Myocyte (in vitro differentiated cells): ENCODE results near the gene DNAJC5. TPM values are rescaled to one million over a fixed set of nuclear protein-coding genes. Genes with fewer than 3 reads are reported as not detected.
A peak's percentile ranks its signal among the peaks of the same experiment; 100 is the strongest.
"Not testable (repeated sequence)": the region's sequence is repeated elsewhere in the genome, so short reads cannot be mapped to it uniquely, and the experiment has no call there.

Experiments used
- DNase-seq: peaks from one replicate; pipeline ENCODE4 v3.0.0-alpha.2; 2012; ENCODE audit warnings: low read depth
- polyA plus RNA-seq: library from polyadenylated mRNA; unstranded; fragments of >200 nt; gene quantifications from one replicate; pipeline ENCODE4 v1.2.1, GENCODE V29; 2012; ENCODE audit warnings: missing spikeins
- total RNA-seq: library from RNA; depleted of rRNA; stranded (reverse); fragments of >200 nt; gene quantifications from 2 replicates; pipeline ENCODE4 v1.2.3, GENCODE V29; 2014

DNAJC5 gene, protein sequence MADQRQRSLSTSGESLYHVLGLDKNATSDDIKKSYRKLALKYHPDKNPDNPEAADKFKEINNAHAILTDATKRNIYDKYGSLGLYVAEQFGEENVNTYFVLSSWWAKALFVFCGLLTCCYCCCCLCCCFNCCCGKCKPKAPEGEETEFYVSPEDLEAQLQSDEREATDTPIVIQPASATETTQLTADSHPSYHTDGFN
- total RNA-seq, result 49.3 and 60.7 TPM in 2 replicates
- 50.6 TPM for polyA plus RNA-seq

DNA sequence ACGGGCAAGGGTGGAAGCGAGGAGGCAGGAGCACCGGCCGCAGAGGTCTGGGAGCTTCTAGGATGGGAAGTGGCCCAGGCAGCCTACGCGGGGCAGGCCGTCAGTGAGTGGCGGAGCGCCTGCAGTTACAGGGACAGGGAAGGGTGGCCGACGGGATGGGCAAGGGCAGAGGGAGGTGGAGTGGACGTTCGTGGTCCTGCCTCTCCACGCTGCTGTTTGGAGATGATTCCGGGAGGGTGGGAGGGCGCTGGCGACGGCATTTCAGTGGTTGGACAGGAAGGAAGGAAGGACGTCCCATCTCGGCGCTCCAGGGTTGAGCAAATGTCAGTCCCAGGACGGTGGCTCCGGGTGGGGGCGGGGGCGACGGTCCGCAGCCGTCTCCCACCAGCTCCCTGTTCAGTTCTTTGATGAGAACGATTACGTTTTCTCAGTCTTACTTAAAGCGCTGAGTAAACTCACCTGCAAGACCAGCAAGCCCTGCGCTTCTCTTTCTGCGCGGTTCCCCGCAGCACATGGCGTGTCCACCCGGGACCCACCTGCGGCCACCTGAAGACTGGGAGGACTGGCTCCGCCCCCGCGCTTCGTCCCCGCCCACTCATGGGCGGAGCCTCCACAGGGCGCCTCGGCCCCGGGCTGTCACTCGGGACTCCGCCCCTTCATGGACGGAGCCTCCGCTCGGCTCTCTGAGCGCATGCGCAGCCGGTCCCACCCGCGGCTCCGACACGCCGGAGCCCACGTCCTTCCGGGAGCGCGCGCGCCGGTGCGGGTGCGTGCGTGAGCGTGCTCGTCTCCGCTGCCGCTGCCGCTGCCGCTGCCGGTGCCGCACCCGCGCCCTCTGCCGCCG, at the start of gene DNAJC5:
DNAJC5 (plus strand) TSS at position 769 of the 844 bp plus-strand sequence. CDS start 33,220 bp downstream, outside the sequence.
- DNase-seq, result peak; percentile 95

DNA sequence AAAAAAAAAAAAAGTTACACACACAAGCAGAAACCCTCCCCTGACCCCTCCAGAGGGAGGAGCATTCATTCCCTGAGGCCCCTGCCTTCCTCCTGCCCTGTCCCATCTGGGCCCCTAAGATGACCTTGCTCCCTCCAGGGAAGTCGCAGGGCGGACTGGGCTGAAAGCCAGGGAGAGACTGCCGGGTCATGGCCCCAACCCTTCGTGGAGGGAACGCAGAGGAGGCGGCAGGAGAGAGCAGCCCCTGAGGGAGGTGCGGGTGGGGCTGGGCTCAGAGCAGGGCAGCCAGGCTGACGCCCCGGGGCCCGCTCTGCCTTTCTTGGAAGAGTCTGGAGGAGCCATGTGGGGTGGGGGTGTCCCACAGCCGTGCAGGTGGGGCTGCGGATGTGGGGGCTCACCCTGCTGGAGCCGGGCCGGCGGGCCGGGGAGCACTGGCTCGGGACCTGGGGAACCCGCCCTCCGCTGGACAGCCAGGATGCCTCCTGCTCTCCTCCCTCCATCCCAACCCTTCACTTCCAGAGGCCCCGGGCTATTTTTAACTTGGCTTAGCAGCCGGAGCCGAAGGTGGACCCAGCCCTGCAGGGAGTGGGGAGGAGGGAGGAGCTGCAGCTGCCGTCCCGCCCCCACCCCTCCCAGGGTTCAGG, 48.7 kb upstream of the DNAJC5 start:
- peak; percentile 87 for DNase-seq

DNA sequence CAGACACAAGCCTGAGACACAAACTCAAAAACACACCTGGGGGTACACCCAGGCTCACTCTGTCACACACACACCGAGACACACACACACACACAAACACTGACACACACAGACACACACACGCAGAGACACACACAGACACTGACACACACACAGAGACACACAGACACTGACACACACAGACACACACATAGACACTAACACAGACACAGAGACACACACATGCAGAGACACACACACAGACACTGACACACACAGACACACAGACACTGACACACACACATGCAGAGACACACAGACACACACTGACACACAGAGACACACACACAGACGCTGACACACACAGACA, 48.1 kb upstream of the DNAJC5 start:
- DNase-seq, result no peak

DNA sequence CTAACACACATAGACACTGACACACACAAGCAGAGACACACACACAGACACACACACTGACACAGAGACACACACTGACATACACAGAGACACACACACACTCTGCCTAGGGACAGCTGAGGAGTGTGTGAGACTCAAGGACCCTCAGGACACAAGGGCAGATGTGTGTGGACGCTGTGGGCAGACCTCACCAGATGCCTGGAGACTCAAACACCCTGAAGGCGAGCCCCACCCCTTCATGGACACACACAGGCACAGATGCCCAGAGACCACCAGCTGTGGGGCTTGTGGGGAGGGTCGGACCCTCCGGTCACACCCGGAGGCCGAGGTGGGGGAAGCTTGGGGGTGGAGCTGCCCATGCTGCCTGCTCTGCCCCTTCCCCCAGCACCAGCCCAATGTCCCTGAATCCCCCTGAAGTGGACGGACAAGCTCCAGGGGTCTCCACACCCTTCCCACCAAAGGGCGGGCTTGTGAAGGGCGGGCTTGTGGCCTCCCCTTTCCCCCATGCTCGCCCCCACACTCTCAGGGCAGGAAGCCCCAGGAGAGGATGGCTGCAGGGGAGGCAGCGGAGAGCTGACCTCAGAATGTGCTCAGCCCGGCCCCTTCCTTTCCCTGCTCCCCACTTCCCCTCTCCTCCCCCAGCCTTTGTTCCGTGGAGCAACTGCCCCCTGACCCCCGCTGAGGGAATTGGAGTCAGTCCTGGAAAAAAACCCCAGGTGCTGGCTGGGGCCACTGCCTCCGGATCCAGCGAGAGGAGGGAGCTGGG, 47.5 kb upstream of the DNAJC5 start:
- peak; percentile 59 for DNase-seq

DNA sequence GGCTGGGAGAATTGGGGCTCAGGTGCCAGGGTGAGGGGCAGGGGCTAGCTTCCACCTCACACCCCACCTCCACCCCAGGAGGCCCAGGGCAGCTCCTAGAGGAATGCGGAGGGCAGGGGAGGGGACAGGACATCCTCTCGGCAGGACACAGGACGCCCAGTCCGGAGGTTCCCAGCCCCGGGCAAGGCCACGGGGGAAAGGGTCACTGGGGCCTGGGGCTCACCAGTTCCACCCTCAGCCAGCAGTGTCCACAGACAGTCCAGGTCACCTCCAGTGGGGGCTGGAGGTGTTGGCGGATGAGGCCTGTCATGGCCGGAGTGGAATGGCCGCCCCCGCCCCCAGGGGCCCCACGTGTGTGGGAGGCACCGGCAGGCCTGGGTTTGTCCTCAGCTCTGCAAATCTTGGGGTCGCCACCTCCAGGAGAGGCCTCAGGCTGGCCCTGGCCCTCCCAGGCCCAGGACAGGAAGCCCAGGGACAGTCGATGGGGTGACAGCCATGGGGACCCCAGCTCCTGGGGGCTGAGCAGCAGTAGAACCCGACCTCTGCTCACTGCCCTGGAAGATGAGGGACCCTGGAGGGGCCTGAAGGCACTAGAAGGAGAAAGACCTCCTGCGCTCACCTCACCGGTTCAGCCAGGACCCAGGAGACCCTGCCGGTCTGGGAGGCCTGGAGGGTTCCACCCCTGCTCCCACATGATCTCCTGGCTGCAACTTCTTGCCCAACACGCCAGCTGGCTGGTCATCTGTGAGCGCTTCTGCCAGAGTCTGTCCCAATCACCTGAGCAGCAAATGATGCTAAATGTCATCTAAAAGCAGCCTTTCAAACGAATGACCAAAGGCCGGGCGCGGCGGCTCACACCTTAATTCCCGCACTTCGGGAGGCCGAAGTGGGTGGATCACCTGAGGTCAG, 46.7 kb upstream of the DNAJC5 start:
- no peak for DNase-seq

DNA sequence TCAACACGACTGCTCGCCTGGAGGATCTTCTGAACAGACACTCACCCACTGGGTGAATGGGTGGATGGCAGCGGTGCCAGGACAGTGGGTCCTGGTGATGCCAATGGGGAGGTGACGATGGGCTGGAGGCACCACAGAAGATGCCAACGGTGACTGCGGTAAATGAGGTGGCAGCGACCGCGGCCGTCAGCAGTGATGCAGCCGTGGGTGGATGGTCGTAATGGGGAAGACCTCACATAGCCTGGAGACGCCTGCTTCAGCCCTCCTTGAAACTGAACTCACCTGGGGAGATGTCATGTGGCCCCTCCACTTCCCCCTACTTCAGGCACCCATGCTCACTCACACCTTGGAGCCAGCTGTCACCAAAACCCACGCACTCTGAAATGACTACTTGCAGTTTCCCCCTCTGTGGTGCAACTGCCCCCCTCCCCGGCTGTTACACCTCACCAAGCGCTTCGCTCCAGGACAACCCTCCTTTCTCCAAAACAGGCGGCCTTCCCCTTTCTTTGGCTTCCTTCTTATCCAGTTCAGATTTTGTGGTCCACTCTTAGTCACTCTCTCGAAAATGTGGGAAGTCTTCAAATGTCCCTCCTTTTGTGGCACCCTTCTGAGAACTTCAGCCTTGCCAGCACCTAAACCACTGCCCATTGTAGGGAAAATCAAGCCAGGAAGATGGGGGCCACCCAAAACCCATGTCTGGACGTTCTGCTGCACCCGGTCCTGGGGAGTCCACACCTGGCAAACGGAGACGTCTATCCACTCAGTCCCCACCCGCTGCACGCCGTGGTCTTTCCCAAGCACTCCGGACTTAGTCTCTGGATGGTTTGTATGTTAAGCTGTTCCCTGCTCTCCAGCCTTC, 44.0 kb upstream of the DNAJC5 start:
- no peak for DNase-seq

DNA sequence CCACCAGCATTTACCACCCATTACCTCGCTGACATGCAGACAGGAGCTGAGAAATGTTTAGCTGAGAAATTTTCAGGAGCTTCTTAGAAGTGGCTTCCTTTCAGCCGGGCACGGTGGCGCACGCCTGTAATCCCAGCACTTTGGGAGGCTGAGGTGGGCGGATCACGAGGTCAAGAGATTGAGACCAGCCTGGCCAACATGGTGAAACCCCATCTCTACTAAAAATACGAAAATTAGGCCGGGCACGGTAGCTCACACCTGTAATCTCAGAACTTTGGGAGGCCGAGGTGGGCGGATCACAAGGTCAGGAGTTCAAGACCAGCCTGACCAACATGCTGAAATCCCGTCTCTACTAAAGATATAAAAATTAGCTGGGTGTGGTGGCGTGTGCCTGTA, 43.4 kb upstream of the DNAJC5 start:
- not testable (repeated sequence) for DNase-seq

DNA sequence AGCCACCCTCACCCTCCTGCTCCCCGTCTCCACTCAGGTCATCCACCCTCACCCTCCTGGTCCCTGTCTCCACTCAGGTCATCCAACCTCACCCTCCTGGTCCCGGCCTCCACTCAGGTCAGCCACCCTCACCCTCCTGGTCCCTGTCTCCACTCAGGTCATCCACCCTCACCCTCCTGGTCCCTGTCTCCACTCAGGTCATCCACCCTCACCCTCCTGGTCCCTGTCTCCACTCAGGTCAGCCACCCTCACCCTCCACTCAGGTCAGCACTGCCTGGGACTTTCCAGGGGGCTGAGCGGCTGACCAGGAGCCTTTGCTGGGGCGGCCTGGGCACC, 41.2 kb upstream of the DNAJC5 start:
- not testable (repeated sequence) for DNase-seq

DNA sequence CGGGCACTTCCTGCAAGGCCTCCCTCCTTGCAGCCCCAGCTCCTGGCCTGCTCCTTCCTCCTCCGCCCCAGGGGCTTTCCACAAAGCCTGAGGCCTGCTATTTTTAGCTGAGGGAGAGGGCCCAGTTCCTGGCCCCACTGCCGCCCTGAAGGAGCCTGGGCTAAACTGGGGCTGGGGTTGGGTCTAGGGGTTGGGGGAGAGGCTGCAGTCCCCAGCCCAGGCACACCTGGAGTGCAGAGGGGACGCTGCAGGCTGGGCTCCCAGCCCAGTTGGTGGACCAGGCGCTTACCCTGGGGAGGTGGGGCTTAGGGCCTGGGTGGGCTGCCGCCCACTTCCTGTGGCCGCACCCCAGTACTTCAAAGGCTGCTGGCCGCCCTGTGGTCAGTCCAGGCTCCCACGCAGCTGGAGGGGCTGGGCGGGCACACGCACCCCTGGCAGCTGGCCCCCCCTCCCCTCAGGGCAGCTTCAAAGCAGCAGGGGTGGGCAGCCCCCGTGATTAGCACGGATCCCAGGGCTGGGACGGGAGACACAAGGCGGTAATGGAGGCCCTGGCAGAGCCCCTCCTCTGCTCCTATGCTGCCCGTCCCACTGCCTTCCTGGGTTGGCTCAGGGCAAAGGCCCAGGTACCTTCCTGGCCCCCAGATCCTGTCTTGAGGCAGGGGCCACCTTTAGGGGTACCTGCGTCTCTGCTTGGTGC, 40.7 kb upstream of the DNAJC5 start:
- peak; percentile 48 for DNase-seq

DNA sequence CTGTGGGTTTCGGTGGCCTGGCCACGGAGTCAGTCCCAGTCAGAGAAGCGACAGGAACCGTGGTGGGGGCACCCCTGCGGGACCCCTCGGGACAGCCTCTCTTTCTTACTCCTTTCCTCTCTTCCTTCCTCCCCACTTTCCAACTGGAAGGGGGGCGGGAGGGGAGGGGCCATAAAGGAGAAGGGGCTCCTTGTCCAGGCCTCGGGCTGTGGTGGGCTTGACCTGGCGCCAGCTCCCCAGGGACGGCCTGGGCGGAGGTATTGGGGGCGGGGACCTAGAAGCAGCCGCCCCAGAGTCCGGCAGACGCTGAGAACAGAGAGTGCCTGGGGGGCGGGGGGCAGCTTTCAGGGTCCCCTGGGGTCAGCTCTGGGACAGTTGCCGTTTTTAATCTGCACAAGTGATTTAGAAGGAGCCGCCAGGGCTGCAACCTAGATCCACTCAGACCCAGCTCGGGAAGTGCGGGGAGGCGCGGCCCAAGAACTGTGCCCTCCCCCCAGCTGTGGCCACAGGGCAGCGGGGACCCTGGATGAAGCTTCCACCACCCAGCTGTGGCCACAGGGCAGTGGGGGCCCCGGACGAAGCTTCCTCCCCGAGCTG, 40.1 kb upstream of the DNAJC5 start:
- peak; percentile 42 for DNase-seq

DNA sequence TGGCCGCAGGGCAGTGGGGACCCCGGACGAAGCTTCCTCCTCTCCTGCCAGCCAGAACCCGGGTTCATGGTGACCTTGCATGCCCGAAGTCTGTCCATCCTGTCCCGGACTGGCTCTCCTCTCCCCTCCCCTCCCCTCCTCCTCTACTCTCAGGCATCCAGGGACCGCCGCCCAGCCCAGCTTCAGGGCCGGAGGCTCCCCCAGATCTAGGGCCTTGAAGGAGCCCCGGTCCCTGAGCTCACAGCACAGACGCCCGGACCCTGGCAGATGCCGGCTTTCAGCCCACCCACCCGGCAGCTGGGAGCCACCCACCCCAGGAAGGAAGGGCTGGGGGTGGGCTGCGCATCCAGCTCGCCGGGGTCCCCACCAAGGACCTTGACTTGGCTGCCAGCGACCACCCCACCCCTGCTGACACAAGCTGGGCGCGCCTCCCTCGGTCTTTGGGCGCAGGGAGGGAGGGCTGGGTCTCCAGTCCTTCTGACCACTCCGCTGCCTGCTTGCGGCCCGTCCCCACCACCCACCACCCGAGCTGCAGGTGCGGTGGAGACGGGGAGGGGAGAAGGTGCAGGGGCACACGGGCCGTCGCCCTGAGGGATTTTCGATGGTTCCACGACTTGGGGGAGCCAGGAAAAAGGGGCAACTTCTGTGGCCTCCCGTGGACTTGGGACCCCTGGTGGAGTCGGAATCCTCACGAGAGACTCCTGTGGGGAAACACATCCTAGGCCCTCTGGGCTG, 39.4 kb upstream of the DNAJC5 start:
- DNase-seq, result no peak

DNA sequence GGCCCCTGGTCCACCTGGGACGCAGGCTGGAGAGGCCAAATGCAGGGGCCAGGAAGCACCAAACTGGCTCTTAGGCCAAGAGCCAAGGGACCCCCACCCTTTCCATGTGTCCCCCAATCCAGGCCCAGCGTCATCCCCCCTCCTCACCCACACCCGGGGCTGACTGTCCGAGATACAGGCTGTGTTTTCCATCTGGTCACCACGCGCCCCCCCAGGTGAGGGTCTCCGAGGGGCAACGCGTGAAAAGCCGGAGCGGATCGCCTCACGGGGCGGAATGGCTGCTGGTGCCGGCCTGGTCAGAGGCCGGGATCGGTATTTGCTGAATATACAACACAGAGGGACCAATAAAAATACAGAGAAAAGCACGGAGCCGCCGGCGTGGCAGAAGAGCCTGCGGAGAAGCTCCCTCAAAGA, 38.8 kb upstream of the DNAJC5 start:
- DNase-seq, result no peak

DNA sequence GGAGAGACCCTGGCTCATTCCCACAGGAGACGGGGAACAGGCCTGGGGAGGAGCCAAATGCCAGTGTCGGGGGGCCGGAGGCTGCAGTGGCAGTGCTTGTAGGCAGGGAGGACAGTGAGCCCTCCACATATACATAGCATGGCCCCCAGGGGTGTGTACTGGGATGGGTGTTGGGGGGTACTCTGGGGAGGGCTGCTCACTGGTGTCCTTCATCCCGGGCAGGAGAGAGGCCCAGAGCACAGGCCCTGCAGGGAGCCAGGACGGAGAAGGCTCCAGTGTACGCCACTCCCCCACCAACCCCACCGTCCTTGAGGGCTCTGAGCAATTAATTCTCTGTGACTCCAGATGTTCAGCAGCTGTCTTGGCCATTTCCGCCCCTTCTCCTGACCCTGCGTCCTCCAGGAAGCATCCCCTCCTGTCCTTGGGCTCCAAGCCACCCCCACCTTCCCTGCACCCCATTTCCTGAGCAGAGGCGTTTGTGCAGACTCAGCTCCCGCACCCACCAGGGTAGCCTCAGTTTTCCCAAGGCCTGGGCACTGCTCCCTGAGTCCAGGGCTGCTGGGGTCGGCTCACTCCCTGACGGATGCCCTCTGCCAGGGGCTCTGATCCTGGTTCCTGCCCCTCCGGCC, 37.0 kb upstream of the DNAJC5 start:
- no peak for DNase-seq

DNA sequence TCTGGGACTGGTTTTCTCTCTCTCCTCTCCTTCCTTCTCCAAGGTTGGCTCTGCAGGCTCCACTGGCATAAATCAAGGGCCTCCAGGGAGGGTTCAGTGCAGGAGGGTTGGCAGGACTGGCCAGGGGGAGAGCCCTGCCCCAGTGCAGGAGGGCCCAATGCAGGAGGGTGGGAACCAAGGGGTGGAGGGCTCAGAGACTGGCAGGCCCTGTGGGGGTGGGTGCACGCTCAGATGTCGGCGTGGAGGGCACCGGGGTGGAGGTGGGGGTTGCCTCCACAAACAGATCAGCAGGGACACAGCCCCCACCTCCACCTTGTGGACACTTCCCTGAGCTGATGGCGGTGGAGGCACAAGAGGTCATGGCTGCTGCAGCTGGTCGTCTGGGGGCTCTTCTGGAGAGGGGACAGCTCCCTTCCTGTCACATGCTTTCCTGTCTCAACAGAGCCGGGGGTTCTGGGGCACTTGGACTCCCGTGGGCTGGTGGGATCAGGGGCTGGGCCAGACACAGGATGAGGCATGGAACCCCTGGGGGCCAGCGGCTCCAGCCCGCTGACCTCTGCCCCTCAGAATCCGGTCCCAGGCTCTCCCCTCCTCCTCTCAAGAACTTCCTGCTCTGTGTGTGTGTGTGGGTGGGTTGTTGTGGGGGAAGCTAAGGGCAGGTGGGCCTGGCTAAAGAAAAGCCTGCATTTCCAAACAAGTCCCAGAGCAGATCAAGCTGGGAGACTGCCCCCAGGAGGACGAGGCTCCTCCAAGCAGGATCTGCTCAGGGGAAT, 36.3 kb upstream of the DNAJC5 start:
- peak; percentile 53 for DNase-seq

DNA sequence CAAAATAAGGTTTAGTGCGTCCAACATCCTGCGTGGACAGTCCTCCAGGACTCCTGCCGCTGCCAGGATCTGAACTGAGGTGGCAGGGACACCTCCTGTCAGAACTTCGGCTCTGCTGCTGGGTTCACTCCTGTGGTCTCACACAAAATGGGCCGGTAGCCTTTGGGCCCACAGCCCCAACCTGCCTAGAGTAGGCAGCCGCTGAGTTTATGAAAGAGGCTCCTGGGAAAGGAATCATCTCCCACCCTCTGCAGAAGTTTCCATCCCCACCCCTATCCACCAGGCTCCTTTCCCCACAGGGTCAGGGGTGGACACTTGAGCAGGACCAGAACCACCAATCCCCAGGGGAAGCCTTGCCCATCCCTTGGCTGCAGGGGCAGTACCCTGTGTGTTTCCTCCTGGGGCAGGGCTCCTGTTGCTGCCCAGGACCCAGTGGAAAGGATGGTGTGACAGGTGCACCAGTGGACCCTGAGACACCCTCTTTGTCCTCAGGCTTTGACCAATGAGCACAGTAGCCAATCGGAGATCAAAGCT, 35.7 kb upstream of the DNAJC5 start:
- DNase-seq, result no peak

DNA sequence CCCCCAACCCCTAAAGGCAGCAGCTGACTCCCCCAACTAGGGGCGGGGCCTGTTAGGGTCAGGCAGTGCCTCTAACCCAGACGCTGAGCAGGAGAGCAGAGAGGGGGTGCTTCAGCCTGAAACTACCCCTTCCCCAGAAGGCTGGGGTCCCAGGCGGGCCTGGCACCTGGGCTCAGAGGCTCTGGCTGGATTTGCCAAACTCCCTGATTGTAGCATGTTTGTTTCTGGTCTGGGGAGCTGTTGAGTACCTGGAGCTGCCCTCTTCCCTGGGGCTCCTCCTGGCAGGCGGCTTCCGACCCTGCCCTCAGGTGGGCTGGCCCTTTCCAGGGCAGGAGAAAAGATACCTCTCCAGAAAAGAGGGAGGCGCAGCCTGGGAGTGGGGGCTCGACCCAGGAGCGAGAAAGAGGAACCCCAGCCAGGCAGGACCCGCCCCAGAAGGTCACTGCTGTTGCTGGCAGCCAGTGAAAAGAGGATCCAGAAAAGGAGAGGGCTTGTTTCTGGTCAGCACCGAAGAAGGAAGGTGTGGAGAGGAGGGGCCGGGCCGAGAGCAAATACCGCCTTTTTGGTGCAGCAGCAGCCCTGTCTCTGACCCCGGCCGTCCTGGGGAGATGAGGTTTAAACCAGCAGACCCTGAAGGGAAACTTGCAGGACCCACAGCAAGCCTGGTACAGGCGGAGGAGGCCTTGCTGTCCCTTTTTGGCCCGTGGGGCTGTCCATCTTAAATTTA, 34.4 kb upstream of the DNAJC5 start:
- DNase-seq, result no peak
